Measurements from ENCODE around the gene EPS8L2. TPM values are rescaled to one million over a fixed set of nuclear protein-coding genes. Genes with fewer than 3 reads are reported as not detected.

EPS8L2 gene
- total and polyA plus RNA-seq, 2 of the 8 experiments (the other 6 are each of a cell fraction or from before 2014, with no cell fraction given), result 38.5 to 57.0 TPM

DNA sequence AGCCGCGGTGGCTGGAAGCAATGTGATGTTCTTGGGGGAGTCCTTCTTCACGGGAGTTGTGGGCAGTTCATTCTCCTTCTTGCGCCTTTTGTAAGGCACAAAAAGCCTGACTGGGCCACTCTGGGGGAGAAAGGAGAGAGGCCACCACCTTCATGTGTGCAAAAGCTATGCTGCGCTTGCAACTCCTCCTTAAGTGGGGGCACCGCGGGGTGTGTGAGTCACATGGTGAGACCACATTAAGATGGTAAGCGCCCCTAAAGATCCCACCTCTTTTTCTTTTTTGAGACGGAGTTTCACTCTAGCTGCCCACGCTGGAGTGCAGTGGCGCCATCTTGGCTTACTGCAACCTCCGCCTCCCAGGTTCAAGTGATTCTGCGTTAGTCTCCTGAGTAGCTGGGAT is 25.1 kb upstream of the EPS8L2 start (continued):
- TF ChIP-seq, protein P1, sequence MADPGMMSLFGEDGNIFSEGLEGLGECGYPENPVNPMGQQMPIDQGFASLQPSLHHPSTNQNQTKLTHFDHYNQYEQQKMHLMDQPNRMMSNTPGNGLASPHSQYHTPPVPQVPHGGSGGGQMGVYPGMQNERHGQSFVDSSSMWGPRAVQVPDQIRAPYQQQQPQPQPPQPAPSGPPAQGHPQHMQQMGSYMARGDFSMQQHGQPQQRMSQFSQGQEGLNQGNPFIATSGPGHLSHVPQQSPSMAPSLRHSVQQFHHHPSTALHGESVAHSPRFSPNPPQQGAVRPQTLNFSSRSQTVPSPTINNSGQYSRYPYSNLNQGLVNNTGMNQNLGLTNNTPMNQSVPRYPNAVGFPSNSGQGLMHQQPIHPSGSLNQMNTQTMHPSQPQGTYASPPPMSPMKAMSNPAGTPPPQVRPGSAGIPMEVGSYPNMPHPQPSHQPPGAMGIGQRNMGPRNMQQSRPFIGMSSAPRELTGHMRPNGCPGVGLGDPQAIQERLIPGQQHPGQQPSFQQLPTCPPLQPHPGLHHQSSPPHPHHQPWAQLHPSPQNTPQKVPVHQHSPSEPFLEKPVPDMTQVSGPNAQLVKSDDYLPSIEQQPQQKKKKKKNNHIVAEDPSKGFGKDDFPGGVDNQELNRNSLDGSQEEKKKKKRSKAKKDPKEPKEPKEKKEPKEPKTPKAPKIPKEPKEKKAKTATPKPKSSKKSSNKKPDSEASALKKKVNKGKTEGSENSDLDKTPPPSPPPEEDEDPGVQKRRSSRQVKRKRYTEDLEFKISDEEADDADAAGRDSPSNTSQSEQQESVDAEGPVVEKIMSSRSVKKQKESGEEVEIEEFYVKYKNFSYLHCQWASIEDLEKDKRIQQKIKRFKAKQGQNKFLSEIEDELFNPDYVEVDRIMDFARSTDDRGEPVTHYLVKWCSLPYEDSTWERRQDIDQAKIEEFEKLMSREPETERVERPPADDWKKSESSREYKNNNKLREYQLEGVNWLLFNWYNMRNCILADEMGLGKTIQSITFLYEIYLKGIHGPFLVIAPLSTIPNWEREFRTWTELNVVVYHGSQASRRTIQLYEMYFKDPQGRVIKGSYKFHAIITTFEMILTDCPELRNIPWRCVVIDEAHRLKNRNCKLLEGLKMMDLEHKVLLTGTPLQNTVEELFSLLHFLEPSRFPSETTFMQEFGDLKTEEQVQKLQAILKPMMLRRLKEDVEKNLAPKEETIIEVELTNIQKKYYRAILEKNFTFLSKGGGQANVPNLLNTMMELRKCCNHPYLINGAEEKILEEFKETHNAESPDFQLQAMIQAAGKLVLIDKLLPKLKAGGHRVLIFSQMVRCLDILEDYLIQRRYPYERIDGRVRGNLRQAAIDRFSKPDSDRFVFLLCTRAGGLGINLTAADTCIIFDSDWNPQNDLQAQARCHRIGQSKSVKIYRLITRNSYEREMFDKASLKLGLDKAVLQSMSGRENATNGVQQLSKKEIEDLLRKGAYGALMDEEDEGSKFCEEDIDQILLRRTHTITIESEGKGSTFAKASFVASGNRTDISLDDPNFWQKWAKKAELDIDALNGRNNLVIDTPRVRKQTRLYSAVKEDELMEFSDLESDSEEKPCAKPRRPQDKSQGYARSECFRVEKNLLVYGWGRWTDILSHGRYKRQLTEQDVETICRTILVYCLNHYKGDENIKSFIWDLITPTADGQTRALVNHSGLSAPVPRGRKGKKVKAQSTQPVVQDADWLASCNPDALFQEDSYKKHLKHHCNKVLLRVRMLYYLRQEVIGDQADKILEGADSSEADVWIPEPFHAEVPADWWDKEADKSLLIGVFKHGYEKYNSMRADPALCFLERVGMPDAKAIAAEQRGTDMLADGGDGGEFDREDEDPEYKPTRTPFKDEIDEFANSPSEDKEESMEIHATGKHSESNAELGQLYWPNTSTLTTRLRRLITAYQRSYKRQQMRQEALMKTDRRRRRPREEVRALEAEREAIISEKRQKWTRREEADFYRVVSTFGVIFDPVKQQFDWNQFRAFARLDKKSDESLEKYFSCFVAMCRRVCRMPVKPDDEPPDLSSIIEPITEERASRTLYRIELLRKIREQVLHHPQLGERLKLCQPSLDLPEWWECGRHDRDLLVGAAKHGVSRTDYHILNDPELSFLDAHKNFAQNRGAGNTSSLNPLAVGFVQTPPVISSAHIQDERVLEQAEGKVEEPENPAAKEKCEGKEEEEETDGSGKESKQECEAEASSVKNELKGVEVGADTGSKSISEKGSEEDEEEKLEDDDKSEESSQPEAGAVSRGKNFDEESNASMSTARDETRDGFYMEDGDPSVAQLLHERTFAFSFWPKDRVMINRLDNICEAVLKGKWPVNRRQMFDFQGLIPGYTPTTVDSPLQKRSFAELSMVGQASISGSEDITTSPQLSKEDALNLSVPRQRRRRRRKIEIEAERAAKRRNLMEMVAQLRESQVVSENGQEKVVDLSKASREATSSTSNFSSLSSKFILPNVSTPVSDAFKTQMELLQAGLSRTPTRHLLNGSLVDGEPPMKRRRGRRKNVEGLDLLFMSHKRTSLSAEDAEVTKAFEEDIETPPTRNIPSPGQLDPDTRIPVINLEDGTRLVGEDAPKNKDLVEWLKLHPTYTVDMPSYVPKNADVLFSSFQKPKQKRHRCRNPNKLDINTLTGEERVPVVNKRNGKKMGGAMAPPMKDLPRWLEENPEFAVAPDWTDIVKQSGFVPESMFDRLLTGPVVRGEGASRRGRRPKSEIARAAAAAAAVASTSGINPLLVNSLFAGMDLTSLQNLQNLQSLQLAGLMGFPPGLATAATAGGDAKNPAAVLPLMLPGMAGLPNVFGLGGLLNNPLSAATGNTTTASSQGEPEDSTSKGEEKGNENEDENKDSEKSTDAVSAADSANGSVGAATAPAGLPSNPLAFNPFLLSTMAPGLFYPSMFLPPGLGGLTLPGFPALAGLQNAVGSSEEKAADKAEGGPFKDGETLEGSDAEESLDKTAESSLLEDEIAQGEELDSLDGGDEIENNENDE (IDR thresholded peaks at IDR 0.05; ENCODE audit: insufficient replicate concordance, low read length), result no peak
- TF ChIP-seq RAD21 (IDR thresholded peaks at IDR 0.05 in 1 of 2, conservative IDR thresholded peaks at IDR 0.05 in 1 of 2; ENCODE audit: low read depth in 2 of 2, low read length in 2 of 2) (no peak), ASH2L (IDR thresholded peaks at IDR 0.05; ENCODE audit: low read length) (no peak), BACH1 (IDR thresholded peaks at IDR 0.05; ENCODE audit: low read length) (no peak), SP2 (IDR thresholded peaks at IDR 0.05; ENCODE audit: low read length) (no peak), SRF (IDR thresholded peaks at IDR 0.05; ENCODE audit: low read depth, low read length) (no peak), CBX8 (IDR thresholded peaks at IDR 0.05; ENCODE audit: borderline replicate concordance, low read depth, low read length) (no peak), EGR1 (IDR thresholded peaks at IDR 0.05; ENCODE audit: borderline replicate concordance, low read depth, low read length) (no peak), CEBPB (IDR thresholded peaks at IDR 0.05; ENCODE audit: low read depth, low read length) (no peak), SIX5 (IDR thresholded peaks at IDR 0.05; ENCODE audit: low read depth, low read length) (no peak), SIN3A (conservative IDR thresholded peaks at IDR 0.05 in 1 of 2, IDR thresholded peaks at IDR 0.05 in 1 of 2; ENCODE audit: low read depth in 1 of 2, low read length in 2 of 2) (no peak)

All from H1 (cell line).